Esophagus squamous epithelium (tissue), 4 donors: ENCODE measurements around the gene ADAMTS2.

Source experiments
- POLR2A ChIP-seq, 4 donors: fragments of 450-650 bp; IDR thresholded peaks; one replicate each; pipeline ENCODE4 v1.6.1; 2017; ENCODE audit warnings: antibody characterized with exemption in 4 of 4, mild to moderate bottlenecking in 4 of 4, moderate library complexity in 3 of 4
- TF ChIP-seq, protein P1 (sequence below), 6 experiments: fragments of 450-650 bp in 4 of 6; fragments of 200-600 bp in 2 of 6; sonication (generic) in 2 of 6; IDR thresholded peaks; one replicate each; pipeline ENCODE4 v1.5.1; 2016 to 2019; ENCODE audit warnings: antibody characterized with exemption in 6 of 6, mild to moderate bottlenecking in 4 of 6, moderate library complexity in 4 of 6

DNA sequence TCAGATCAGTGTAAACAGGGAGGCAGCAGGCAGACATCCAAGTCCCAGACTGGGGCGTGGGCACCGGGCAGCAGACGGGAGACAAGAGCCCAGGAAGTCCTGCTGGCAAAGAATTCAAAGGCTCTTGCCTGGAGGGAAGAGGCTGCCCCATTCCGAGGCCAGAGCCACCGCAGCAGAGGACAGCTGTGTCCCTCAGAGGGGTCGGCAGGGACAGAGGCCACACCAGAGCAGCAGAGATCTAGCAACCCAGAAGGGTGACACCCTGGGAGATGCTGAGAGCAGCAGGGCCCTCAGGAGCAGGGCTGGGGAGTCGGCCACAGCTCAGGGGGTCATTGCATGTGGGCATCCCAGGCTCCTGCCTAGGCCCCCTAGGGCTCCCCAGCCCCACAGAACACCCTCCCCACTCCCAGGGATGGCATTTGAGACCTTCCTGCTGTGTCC lies 29.1 kb downstream of the ADAMTS2 start:
- no peak for TF ChIP-seq POLR2A (IDR thresholded peaks at IDR 0.05)
- TF ChIP-seq, protein P1, sequence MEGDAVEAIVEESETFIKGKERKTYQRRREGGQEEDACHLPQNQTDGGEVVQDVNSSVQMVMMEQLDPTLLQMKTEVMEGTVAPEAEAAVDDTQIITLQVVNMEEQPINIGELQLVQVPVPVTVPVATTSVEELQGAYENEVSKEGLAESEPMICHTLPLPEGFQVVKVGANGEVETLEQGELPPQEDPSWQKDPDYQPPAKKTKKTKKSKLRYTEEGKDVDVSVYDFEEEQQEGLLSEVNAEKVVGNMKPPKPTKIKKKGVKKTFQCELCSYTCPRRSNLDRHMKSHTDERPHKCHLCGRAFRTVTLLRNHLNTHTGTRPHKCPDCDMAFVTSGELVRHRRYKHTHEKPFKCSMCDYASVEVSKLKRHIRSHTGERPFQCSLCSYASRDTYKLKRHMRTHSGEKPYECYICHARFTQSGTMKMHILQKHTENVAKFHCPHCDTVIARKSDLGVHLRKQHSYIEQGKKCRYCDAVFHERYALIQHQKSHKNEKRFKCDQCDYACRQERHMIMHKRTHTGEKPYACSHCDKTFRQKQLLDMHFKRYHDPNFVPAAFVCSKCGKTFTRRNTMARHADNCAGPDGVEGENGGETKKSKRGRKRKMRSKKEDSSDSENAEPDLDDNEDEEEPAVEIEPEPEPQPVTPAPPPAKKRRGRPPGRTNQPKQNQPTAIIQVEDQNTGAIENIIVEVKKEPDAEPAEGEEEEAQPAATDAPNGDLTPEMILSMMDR (IDR thresholded peaks at IDR 0.05) = no peak
